Gastrocnemius medialis (tissue), 4 donors: Measurements from ENCODE around the gene PLA2G3. TPM values are rescaled to one million over a fixed set of nuclear protein-coding genes. Genes with fewer than 3 reads are reported as not detected.
A peak's percentile ranks its signal among the peaks of the same experiment; 100 is the strongest.
"Not testable (repeated sequence)": the region's sequence is repeated elsewhere in the genome, so short reads cannot be mapped to it uniquely, and the experiment has no call there.

Experiments used
- ATAC-seq, 2 donors: fragments of 150-250 bp; one replicate each; pipeline ENCODE4 v1.9.1; 2016
- DNase-seq, 2 donors: peaks; one replicate each; pipeline ENCODE4 v3.0.0-alpha.2; 2019
- H3K27ac ChIP-seq, 4 donors: fragments of 200-600 bp; sonication (generic); 1 replicate in 1 of 4; 2 replicates in 3 of 4; pipeline ENCODE4 v1.5.1; 2016 to 2018; ENCODE audit warnings: mild to moderate bottlenecking in 2 of 4, moderate library complexity in 1 of 4
- H3K27me3 ChIP-seq, 3 donors: fragments of 200-600 bp; sonication (generic) in 2 of 3; 1 replicate in 1 of 3; 2 replicates in 2 of 3; pipeline versions ENCODE4 v1.5.1 to v1.6.0; 2016 to 2019; ENCODE audit warnings: mild to moderate bottlenecking in 1 of 3, moderate library complexity in 1 of 3
- H3K36me3 ChIP-seq, 2 donors: fragments of 200-600 bp; sonication (generic) in 1 of 2; one replicate each; pipeline ENCODE4 v1.5.1; 2017 to 2018
- H3K4me1 ChIP-seq, 2 donors: fragments of 200-600 bp; sonication (generic) in 1 of 2; one replicate each; pipeline ENCODE4 v1.5.1; 2016 to 2017; ENCODE audit warnings: mild to moderate bottlenecking in 2 of 2
- H3K4me3 ChIP-seq, 4 donors: fragments of 200-600 bp; sonication (generic) in 3 of 4; 1 replicate in 1 of 4; 2 replicates in 3 of 4; pipeline ENCODE4 v1.5.1; 2016 to 2019; ENCODE audit warnings: mild to moderate bottlenecking in 2 of 4
- H3K9me3 ChIP-seq, 3 donors: fragments of 200-600 bp; sonication (generic) in 2 of 3; 1 replicate in 1 of 3; 2 replicates in 2 of 3; pipeline ENCODE4 v1.5.1; 2016 to 2019
- POLR2A ChIP-seq, 2 donors: fragments of 450-650 bp; IDR thresholded peaks; one replicate each; pipeline ENCODE4 v1.6.1; 2017; ENCODE audit warnings: antibody characterized with exemption in 2 of 2, mild to moderate bottlenecking in 2 of 2, moderate library complexity in 2 of 2
- in situ Hi-C, 4 donors: fragments of 200-750 bp; cut with MboI; loops; one replicate each; pipeline versions ENCODE4 v1.15.0 to v1.8.0; 2017; ENCODE audit warnings: low sequenced_read_pairs in 4 of 4
- intact Hi-C: fragments of 100-400 bp; cut with DNase I; formaldehyde crosslinking; loops from one replicate; pipeline ENCODE4 v1.15.1; 2023; ENCODE audit warnings: low total_unique reads
- total RNA-seq, 4 donors: library from RNA; depleted of rRNA; stranded (reverse); fragments of >200 nt; gene quantifications; one replicate each; pipeline versions ENCODE4 v1.1.0 to v1.2.3, GENCODE V29; 2016
- TF ChIP-seq, protein P1 (sequence below), 5 experiments: fragments of 450-650 bp in 3 of 5; fragments of 200-600 bp in 2 of 5; sonication (generic) in 2 of 5; IDR thresholded peaks in 4 of 5; conservative IDR thresholded peaks in 1 of 5; 1 replicate in 4 of 5; 2 replicates in 1 of 5; pipeline ENCODE4 v1.5.1; 2016 to 2019; ENCODE audit warnings: antibody characterized with exemption in 5 of 5, mild to moderate bottlenecking in 3 of 5, moderate library complexity in 3 of 5

PLA2G3 gene
- total RNA-seq, 4 donors from 2014 or later = not detected

DNA sequence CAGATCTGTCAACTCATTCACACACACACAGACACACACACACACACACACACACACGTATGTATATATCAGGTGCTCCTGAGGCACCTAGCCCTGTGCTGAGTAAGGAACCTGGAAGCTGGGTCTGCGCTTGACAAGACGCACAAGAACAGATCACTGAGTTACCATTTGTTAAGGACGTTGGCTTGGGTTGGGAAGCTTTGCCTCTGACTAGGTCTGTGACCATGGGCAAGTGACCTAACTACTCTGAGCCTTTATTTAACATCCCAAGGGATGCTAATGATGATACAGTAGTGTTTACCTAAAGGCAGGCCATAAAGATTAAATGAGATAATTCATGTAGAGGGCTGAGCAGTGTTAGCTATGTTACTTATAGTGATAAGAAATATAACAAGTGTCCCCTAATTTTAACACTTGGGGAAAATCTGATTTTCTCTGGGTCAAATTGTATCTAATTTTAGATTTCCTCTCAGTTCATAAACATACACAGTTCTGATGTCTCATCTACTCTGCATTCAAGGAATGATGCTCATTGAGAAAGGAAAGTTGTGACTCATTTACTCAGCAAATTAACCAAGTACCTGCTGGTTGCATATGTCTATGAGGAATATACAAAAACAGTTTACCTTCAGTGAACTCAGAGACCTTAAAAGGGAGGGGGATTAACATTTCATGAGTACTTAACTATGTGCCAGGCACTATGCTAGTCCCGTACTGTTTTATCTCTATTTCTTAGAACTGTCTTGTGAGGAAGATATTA, 33.3 kb upstream of the PLA2G3 start:
- Histone ChIP-seq H3K27ac (peak overlapping the region; percentile 73 to 83 (median 78)), H3K4me3 (no peak overlapping the region), H3K4me1 (peaks cover 65% of the 10 kb centered on the region in 2 donors), H3K36me3 (no peaks in the 10 kb centered on the region), H3K9me3 (no peaks in the 10 kb centered on the region), H3K27me3 (no peaks in the 10 kb centered on the region)
- TF ChIP-seq POLR2A (IDR thresholded peaks at IDR 0.05) = no peak
- TF ChIP-seq, protein P1, sequence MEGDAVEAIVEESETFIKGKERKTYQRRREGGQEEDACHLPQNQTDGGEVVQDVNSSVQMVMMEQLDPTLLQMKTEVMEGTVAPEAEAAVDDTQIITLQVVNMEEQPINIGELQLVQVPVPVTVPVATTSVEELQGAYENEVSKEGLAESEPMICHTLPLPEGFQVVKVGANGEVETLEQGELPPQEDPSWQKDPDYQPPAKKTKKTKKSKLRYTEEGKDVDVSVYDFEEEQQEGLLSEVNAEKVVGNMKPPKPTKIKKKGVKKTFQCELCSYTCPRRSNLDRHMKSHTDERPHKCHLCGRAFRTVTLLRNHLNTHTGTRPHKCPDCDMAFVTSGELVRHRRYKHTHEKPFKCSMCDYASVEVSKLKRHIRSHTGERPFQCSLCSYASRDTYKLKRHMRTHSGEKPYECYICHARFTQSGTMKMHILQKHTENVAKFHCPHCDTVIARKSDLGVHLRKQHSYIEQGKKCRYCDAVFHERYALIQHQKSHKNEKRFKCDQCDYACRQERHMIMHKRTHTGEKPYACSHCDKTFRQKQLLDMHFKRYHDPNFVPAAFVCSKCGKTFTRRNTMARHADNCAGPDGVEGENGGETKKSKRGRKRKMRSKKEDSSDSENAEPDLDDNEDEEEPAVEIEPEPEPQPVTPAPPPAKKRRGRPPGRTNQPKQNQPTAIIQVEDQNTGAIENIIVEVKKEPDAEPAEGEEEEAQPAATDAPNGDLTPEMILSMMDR (IDR thresholded peaks at IDR 0.05 in 4 of 5, conservative IDR thresholded peaks at IDR 0.05 in 1 of 5) = no peak
- intact Hi-C loops = no loop called here
- ATAC-seq = peak; percentile 78 to 85
- DNase-seq = peak; percentile 26 to 37
- in situ Hi-C loops = no loop called here

DNA sequence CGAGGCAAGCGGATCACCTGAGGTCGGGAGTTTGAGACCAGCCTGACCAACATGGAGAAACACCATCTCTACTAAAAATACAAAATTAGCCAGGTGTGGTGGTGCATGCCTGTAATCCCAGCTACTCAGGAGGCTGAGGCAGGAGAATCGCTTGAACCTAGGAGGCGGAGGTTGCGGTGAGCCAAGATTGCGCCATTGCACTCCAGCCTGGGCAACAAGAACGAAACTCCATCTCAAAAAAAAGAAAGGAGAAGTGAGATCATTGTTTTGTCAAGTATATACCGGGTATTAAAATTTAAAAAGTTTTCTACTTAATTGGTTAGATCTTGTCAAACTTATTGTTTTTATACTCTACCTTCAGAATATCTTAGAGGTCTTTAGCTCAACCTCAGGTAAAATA, 31.4 kb upstream of the PLA2G3 start:
- H3K9me3 ChIP-seq, H3K36me3 ChIP-seq, in situ Hi-C loops, DNase-seq, H3K27me3 ChIP-seq, intact Hi-C loops, ATAC-seq, H3K4me3 ChIP-seq: not testable (repeated sequence)
- Histone ChIP-seq H3K4me1 (peaks cover 47 to 52% of the 10 kb centered on the region in 2 donors), H3K27ac (peak overlapping the region in 1 of 4 donors; percentile 83)

DNA sequence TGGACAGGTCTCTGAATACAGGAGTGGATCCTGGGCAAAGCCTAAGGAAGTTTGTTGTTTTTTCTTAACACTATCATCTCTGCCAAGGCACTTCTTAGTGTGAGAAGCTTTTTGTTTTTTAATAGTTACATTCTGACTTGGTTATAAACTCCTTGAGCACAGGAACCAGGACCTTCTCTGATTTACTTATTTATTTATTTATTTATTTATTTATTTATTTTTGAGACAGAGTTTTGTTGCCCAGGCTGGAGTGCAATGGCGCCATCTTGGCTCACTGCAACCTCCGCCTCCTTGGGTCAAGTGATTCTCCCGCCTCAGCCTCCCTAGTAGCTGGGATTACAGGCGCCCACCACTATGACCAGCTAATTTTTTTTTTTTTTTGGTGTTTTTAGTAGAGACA, 30.7 kb upstream of the PLA2G3 start:
- Histone ChIP-seq H3K4me1 (peaks cover 46 to 51% of the 10 kb centered on the region in 2 donors), H3K4me3 (no peak overlapping the region), H3K27me3 (no peaks in the 10 kb centered on the region), H3K27ac (peak overlapping the region in 2 of 4 donors; percentile 29 to 55), H3K9me3 (no peaks in the 10 kb centered on the region), H3K36me3 (peaks cover 0 to 3% of the 10 kb centered on the region in 2 donors)
- DNase-seq = no peak
- TF ChIP-seq, protein P1 (IDR thresholded peaks at IDR 0.05 in 4 of 5, conservative IDR thresholded peaks at IDR 0.05 in 1 of 5) = no peak
- TF ChIP-seq POLR2A (IDR thresholded peaks at IDR 0.05) = no peak
- in situ Hi-C loops (no loop called here), intact Hi-C loops (no loop called here)
- ATAC-seq = no peak

DNA sequence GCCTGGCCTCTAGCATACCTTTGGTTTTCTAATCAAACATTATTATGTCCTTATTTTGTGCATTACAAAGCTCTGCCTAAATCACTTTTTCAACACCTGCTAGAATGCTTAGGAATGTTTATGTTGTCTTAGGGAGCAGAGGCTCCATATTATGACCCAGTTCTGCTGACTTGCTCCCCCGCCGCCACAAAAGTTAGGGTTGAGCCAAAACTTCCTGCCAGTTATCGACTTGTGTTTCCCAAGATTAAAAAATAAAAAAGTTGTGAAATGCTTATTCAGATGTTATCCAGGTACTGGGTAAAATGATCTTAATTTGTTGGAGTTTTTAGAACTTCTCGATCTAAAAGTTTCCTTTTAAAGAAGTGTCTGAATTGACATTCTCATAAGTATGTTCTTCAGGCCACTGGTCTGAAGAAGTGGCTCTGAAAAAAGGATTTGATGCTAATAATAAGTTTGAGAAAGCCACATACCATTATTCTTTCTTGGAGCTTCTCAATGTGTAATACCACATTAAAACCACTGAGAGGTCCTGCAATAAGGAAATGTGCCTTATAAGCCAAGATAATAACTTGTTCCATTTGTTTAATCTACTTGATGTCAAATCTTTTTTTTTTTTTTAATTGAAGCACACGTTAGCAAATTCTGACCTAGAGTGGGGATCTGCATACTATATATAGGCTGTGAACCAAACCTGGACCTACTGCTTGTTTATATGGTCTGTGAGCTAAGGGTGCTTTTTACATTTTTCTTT, 21.9 kb upstream of the PLA2G3 start:
- H3K27me3 ChIP-seq = no peaks in the 10 kb centered on the region

More for the DNA sequence above, 21.9 kb upstream of the PLA2G3 start:
- TF ChIP-seq POLR2A (IDR thresholded peaks at IDR 0.05) = no peak
- TF ChIP-seq, protein P1 (IDR thresholded peaks at IDR 0.05 in 4 of 5, conservative IDR thresholded peaks at IDR 0.05 in 1 of 5) = peak in 1 of 5 experiments; percentile 23
- no peaks in the 10 kb centered on the region for H3K9me3 ChIP-seq
- H3K4me1 ChIP-seq = peaks cover 24 to 33% of the 10 kb centered on the region in 2 donors
- intact Hi-C loops (loop anchor here (5.0 kb wide), 3 partner anchors 70 to 195 kb away; partner anchors contain the start of genes MORC2, PIK3IP1 and TUG1), in situ Hi-C loops (loop anchor here in 1 of 4 donors (10.0 kb wide), 1 partner anchor 63 kb away; no protein-coding TSS in a partner anchor)
- H3K4me3 ChIP-seq = no peak overlapping the region
- ATAC-seq = no peak
- peak overlapping the region; percentile 95 to 99 (median 97) for H3K27ac ChIP-seq
- H3K36me3 ChIP-seq = peaks cover 0 to 14% of the 10 kb centered on the region in 2 donors
- DNase-seq = no peak
